Tibial nerve (tissue), 4 donors: Measurements from ENCODE around the gene TMEM132C. TPM values are rescaled to one million over a fixed set of nuclear protein-coding genes. Genes with fewer than 3 reads are reported as not detected.

ENCODE experiments used
- DNase-seq, 2 donors: peaks; one replicate each; pipeline ENCODE4 v3.0.0-alpha.2; 2019; ENCODE audit warnings: low spot score in 2 of 2
- H3K27ac ChIP-seq, 4 donors: fragments of 200-600 bp; sonication (generic) in 3 of 4; one replicate each; pipeline ENCODE4 v1.5.1; 2017 to 2019; ENCODE audit warnings: mild to moderate bottlenecking in 1 of 4
- H3K27me3 ChIP-seq, 2 donors: fragments of 200-600 bp; sonication (generic) in 1 of 2; one replicate each; pipeline versions ENCODE4 v1.5.1 to v1.6.0; 2017 to 2019
- H3K36me3 ChIP-seq, 3 donors: fragments of 200-600 bp; sonication (generic); one replicate each; pipeline ENCODE4 v1.5.1; 2018 to 2019
- H3K4me1 ChIP-seq, 4 donors: fragments of 200-600 bp; sonication (generic) in 3 of 4; one replicate each; pipeline ENCODE4 v1.5.1; 2017 to 2019
- H3K4me3 ChIP-seq, 4 donors: fragments of 200-600 bp; sonication (generic) in 3 of 4; one replicate each; pipeline ENCODE4 v1.5.1; 2017 to 2019; ENCODE audit warnings: mild to moderate bottlenecking in 1 of 4, moderate library complexity in 1 of 4
- H3K9me3 ChIP-seq, 4 donors: fragments of 200-600 bp; sonication (generic) in 3 of 4; one replicate each; pipeline ENCODE4 v1.5.1; 2017 to 2019
- EP300 ChIP-seq, 2 donors: sonication (generic); formaldehyde crosslinking; IDR thresholded peaks; one replicate each; pipeline ENCODE4 v1.6.1; 2017; ENCODE audit warnings: antibody characterized with exemption in 2 of 2, mild to moderate bottlenecking in 1 of 2
- POLR2A ChIP-seq, 2 donors: fragments of 450-650 bp; IDR thresholded peaks; one replicate each; pipeline ENCODE4 v1.6.1; 2017; ENCODE audit warnings: antibody characterized with exemption in 2 of 2, mild to moderate bottlenecking in 2 of 2, moderate library complexity in 2 of 2
- WGBS, 2 donors: methylation state at CpG; one replicate each; pipeline ENCODE4 v1.1.5; 2018; 5-methylcytosine and 5-hydroxymethylcytosine counted together
- total RNA-seq, 4 donors: library from RNA; depleted of rRNA; stranded (reverse); fragments of >200 nt; gene quantifications; one replicate each; pipeline ENCODE4 v1.1.0, GENCODE V29; 2016
- TF ChIP-seq, protein P1 (sequence below), 5 experiments: fragments of 200-600 bp in 3 of 5; fragments of 450-650 bp in 2 of 5; sonication (generic) in 3 of 5; IDR thresholded peaks; one replicate each; pipeline ENCODE4 v1.5.1; 2016 to 2019; ENCODE audit warnings: antibody characterized with exemption in 5 of 5, mild to moderate bottlenecking in 3 of 5, moderate library complexity in 2 of 5

The TMEM132C gene
- total RNA-seq, 4 donors from 2014 or later = 8.2 to 17.4 (median 12.4) TPM

DNA sequence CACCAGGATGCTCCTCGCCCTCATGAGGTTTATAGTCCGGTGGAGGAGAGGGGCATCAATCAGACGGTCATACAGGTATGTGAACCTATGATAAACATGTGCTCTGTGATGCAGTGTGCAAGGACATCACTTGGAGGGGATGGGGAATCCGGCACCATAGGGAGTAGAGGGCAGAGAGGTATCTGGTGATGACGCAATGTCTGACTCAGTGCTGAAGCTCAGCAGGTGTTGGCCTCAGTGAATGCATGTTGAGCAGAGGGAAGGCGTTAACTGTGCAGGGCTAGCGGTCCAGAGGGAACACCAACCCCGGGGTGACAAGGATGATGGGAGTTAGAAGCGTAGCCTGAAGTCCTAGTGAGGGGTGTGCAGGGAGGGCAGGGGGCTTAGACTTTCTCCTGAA is 200.9 kb downstream of the TMEM132C start:
- WGBS, 2 donors = 87 to 95% methylated on average over 9 of the region's 9 CpGs
- no peaks in the 10 kb centered on the region for H3K27me3 ChIP-seq
- H3K27ac ChIP-seq = no peak overlapping the region
- peaks cover 0 to 4% (median 0%) of the 10 kb centered on the region in 4 donors for H3K9me3 ChIP-seq
- no peak for DNase-seq
- no peak for TF ChIP-seq POLR2A (IDR thresholded peaks at IDR 0.05)
- H3K36me3 ChIP-seq = no peaks in the 10 kb centered on the region
- H3K4me3 ChIP-seq = no peak overlapping the region
- no peaks in the 10 kb centered on the region for H3K4me1 ChIP-seq

DNA sequence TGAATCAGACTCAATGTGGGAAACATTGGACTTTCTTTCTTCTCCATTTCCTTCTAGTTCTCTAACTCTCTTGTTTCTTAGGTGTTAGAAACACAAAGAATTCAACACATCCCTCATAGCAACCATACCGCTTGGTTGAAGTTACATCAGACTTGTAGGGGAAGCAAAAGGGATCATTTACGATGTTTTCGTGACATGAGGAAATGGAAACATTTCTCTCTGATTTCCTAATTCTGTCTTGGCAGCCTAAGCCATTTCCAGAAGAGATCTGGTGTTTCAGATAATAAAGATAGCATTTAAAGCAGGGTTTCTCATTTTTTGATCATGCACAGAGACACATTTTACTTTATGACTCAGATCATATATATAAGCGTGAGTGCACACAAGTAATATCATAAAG is 202.0 kb downstream of the TMEM132C start:
- Histone ChIP-seq H3K27me3 (no peaks in the 10 kb centered on the region), H3K4me3 (no peak overlapping the region), H3K9me3 (peaks cover 0 to 5% (median 0%) of the 10 kb centered on the region in 4 donors), H3K4me1 (no peaks in the 10 kb centered on the region), H3K36me3 (no peaks in the 10 kb centered on the region), H3K27ac (no peak overlapping the region)
- 58 to 60% methylated on average over 4 of the region's 4 CpGs for WGBS, 2 donors
- DNase-seq = no peak
- TF ChIP-seq, protein P1, sequence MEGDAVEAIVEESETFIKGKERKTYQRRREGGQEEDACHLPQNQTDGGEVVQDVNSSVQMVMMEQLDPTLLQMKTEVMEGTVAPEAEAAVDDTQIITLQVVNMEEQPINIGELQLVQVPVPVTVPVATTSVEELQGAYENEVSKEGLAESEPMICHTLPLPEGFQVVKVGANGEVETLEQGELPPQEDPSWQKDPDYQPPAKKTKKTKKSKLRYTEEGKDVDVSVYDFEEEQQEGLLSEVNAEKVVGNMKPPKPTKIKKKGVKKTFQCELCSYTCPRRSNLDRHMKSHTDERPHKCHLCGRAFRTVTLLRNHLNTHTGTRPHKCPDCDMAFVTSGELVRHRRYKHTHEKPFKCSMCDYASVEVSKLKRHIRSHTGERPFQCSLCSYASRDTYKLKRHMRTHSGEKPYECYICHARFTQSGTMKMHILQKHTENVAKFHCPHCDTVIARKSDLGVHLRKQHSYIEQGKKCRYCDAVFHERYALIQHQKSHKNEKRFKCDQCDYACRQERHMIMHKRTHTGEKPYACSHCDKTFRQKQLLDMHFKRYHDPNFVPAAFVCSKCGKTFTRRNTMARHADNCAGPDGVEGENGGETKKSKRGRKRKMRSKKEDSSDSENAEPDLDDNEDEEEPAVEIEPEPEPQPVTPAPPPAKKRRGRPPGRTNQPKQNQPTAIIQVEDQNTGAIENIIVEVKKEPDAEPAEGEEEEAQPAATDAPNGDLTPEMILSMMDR (IDR thresholded peaks at IDR 0.05) = no peak

DNA sequence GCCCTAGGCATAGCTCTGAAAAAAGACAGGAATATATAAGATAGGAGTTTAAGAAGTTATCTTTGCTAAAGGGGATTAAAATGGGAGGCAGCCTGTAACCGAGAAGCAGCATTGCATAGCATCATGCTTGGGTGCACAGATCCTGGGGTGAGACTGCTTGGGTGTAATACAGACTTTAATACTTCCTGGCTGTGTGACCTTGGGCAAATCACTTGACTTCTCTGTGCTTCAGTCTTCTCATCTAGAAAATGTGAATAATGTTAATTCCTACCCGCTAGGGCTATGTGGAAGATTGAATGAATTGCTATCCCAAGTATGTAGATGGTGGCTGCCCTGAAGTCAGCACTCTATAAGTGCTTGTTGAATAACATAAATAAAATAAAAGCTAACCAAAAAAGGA is 204.5 kb downstream of the TMEM132C start:
- Histone ChIP-seq H3K9me3 (peaks cover 0 to 5% (median 0%) of the 10 kb centered on the region in 4 donors), H3K36me3 (no peaks in the 10 kb centered on the region), H3K4me1 (no peaks in the 10 kb centered on the region), H3K27me3 (no peaks in the 10 kb centered on the region), H3K27ac (no peak overlapping the region), H3K4me3 (no peak overlapping the region)
- DNase-seq = no peak
- 84 to 88% methylated on average over 2 of the region's 2 CpGs for WGBS, 2 donors
- TF ChIP-seq, protein P1 (IDR thresholded peaks at IDR 0.05) = no peak
- no peak for TF ChIP-seq POLR2A (IDR thresholded peaks at IDR 0.05)
- no peak for TF ChIP-seq EP300 (IDR thresholded peaks at IDR 0.05)

DNA sequence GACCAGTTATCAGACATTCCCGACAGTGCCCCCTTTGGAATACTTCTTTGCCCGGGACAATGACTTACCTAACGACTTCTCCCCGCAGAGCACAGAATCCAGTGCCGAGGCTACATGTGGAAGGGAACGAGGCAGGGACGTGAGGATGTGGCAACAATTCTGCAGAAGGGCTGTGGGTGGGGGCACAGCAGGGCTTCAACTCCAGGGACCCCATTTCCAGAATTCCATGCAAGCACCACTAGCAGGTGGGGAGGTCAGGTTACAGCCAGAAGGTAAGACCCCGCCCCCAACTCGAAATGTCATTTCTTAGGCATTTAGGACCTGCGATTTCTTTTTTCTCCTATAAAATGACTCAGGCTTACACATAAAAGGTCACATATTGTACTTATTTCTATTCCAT is 207.9 kb downstream of the TMEM132C start:
- H3K36me3 ChIP-seq = no peaks in the 10 kb centered on the region
- no peaks in the 10 kb centered on the region for H3K4me1 ChIP-seq
- H3K27me3 ChIP-seq = no peaks in the 10 kb centered on the region
- no peak overlapping the region for H3K27ac ChIP-seq
- H3K4me3 ChIP-seq = no peak overlapping the region
- no peak for DNase-seq
- TF ChIP-seq POLR2A (IDR thresholded peaks at IDR 0.05) = no peak
- TF ChIP-seq, protein P1 (IDR thresholded peaks at IDR 0.05) = no peak
- TF ChIP-seq EP300 (IDR thresholded peaks at IDR 0.05) = no peak
- 72 to 82% methylated on average over 10 of the region's 10 CpGs for WGBS, 2 donors
- H3K9me3 ChIP-seq = peaks cover 0 to 5% (median 0%) of the 10 kb centered on the region in 4 donors

DNA sequence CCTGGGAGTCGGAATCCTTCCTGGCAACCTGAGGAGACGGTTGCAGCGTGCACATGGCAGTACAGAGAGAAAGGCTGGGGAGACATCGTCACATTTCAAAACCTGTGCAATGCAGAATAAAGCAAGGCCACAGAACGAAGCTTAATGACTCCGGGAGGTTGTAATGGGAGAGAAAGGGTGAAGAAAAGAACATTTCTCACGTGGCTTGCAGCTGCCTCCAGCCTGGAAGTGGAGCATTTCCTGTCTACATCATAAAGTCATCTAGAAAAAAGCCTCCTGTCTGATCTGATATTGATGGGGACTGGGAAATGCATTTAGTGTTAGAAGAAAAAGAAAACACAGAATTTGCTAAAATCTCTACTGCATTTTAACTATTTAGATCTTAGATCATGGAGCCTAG is 209.3 kb downstream of the TMEM132C start:
- TF ChIP-seq POLR2A (IDR thresholded peaks at IDR 0.05) (no peak), EP300 (IDR thresholded peaks at IDR 0.05) (no peak)
- TF ChIP-seq, protein P1 (IDR thresholded peaks at IDR 0.05) = no peak
- Histone ChIP-seq H3K27ac (no peak overlapping the region), H3K9me3 (peaks cover 0 to 5% (median 0%) of the 10 kb centered on the region in 4 donors), H3K4me3 (no peak overlapping the region), H3K36me3 (no peaks in the 10 kb centered on the region), H3K4me1 (no peaks in the 10 kb centered on the region), H3K27me3 (no peaks in the 10 kb centered on the region)
- WGBS, 2 donors = 39 to 42% methylated on average over 7 of the region's 7 CpGs
- DNase-seq = no peak
